ENCODE data around the gene SYCN. TPM values are rescaled to one million over a fixed set of nuclear protein-coding genes. Genes with fewer than 3 reads are reported as not detected.

SYCN gene
- total and polyA plus RNA-seq, 2 of the 8 experiments (the other 6 are each of a cell fraction or from before 2014, with no cell fraction given) = not detected

DNA sequence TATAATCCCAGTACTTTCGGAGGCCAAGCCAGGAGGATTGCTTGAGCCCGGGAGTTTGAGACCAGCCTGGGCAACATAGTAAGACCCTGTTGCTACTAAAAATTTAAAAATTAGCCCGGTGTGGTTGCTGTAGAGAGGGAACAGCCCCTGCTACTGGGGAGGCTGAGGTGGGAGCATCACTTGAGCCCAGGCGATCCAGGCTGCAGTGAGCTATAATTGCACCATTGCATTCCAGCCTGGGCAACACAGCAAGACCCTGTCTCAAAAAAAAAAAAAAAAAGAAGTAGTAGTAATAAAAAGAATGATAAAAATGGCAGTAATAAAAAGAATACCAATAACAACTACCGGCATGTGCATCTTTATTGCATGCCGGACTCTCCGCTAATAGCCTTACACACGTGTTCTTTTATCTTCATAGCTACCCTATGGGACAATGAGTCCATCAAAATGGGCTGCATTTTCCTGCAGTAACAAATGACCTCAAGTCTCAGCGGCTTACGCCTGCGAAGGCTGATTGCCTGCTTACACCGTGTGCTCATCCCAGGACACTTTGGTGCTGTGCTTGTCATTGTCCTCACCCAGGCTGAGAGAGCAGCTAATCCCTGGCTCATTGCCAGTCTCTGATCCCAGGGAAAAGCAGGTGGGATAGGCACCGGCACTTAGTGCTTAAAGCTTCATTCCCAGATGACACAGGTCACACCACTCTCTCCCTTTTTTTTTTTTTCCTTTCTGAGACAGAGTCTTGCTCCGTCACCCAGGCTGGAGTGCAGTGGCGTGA lies 14.4 kb upstream of the SYCN start:
- H3K4me2 ChIP-seq (ENCODE audit: insufficient read depth in 1 of 2, low read depth in 2 of 2, low read length in 2 of 2) = no peak overlapping the region
- H3K18ac ChIP-seq (ENCODE audit: extremely low read depth, low read length) = no peak overlapping the region
- H2BK15ac ChIP-seq (ENCODE audit: low read length) = no peak overlapping the region
- H3K14ac ChIP-seq (ENCODE audit: insufficient read length) = no peak overlapping the region
- H2AFZ ChIP-seq (ENCODE audit: low read length) = no peak overlapping the region
- peaks cover 0 to 2% of the 10 kb centered on the region in 2 experiments for H4K20me1 ChIP-seq (replicated peaks in 1 of 2; ENCODE audit: control insufficient read depth in 1 of 2, insufficient read depth in 2 of 2, low read length in 2 of 2)
- H4K5ac ChIP-seq (ENCODE audit: insufficient read length, low read depth, low read length) = no peak overlapping the region
- peaks cover 3% of the 10 kb centered on the region; the same call in 1 of the 2 replicates for H3K23me2 ChIP-seq (ENCODE audit: low read depth, low read length)
- TF ChIP-seq SP2 (IDR thresholded peaks at IDR 0.05; ENCODE audit: low read length) = no peak
- no peaks in the 10 kb centered on the region for H3K79me2 ChIP-seq (ENCODE audit: control insufficient read depth in 1 of 2, insufficient read depth in 2 of 2, low read length in 2 of 2)
- H2BK20ac ChIP-seq (ENCODE audit: low read length) = no peak overlapping the region
- H3K23ac ChIP-seq (ENCODE audit: insufficient read length) = no peak overlapping the region
- H2AK5ac ChIP-seq (ENCODE audit: low read depth, low read length) = no peak overlapping the region
- H3K9me3 ChIP-seq (ENCODE audit: insufficient read depth in 2 of 2, low read depth in 1 of 2, low read length in 1 of 2) = peaks cover 0 to 3% of the 10 kb centered on the region in 2 experiments; a peak in 1 of 4 replicates
- no peak overlapping the region for H2BK12ac ChIP-seq (ENCODE audit: low read depth, low read length)
- ChIA-PET CTCF (ENCODE audit: partially characterized antibody) (interaction anchor here (0.9 to 1.3 kb wide), 4 partner anchors 38 to 110 kb away, joined by 3 to 6 read pairs (median 4); no protein-coding TSS in a partner anchor), POLR2A (ENCODE audit: partially characterized antibody) (interaction anchor here (0.6 kb wide), 1 partner anchor 93 kb away, joined by 3 read pairs; no protein-coding TSS in a partner anchor)
- H3K36me3 ChIP-seq (ENCODE audit: control insufficient read depth in 2 of 4, insufficient read depth in 4 of 4, low read length in 3 of 4) = no peaks in the 10 kb centered on the region
- H3K4me1 ChIP-seq (replicated peaks in 1 of 4; ENCODE audit: control insufficient read depth in 3 of 4, insufficient read depth in 4 of 4, low read length in 3 of 4) = no peaks in the 10 kb centered on the region
- no peak overlapping the region for H3K9ac ChIP-seq (replicated peaks in 1 of 4; ENCODE audit: extremely low read depth in 1 of 4, low read depth in 3 of 4, low read length in 3 of 4)
- no peak overlapping the region for H3K27ac ChIP-seq (ENCODE audit: low read depth, low read length)
- H4K8ac ChIP-seq (ENCODE audit: extremely low read depth, insufficient read depth, low read length) = no peak overlapping the region
- no peak overlapping the region for H2BK120ac ChIP-seq (replicated peaks; ENCODE audit: low read depth, low read length)
- 83% methylated on average over 13 of the region's 15 CpGs; no CpG with 5 or more reads in 1 of the 2 experiments for WGBS, 2 experiments (ENCODE audit: extremely low coverage in 1 of 2, insufficient coverage in 1 of 2, insufficient read length in 1 of 2, insufficient replicate concordance in 2 of 2, low coverage in 1 of 2, low lambda C conversion rate in 2 of 2, missing lambda C conversion rate in 1 of 2)
- H3K27me3 ChIP-seq (replicated peaks in 1 of 4; ENCODE audit: control insufficient read depth in 3 of 4, extremely low read depth in 1 of 4, insufficient read depth in 3 of 4, low read length in 3 of 4) = peaks cover 0 to 9% (median 0%) of the 10 kb centered on the region in 4 experiments; a peak in 2 of 7 replicates
- no peaks in the 10 kb centered on the region for H3K79me1 ChIP-seq (ENCODE audit: low read depth, low read length)
- no peak overlapping the region for H3K56ac ChIP-seq (replicated peaks; ENCODE audit: insufficient read length, low read depth, low read length)
- no peak overlapping the region for H2BK5ac ChIP-seq (ENCODE audit: low read depth, low read length)
- no peak for FAIRE-seq
- no peak overlapping the region for H3K4ac ChIP-seq (replicated peaks; ENCODE audit: insufficient read length, low read depth, low read length)
- no peak overlapping the region for H4K91ac ChIP-seq (replicated peaks; ENCODE audit: insufficient read length, low read length)
- no peak overlapping the region for H3K4me3 ChIP-seq (ENCODE audit: extremely low read depth in 1 of 4, insufficient read depth in 2 of 4, low read depth in 3 of 4, low read length in 4 of 4)
- no peak for DNase-seq (ENCODE audit: low read depth in 1 of 2, low spot score in 2 of 2)

Data from H1 (cell line).